ENCODE measurements around the gene ADAMTS17. TPM values are rescaled to one million over a fixed set of nuclear protein-coding genes. Genes with fewer than 3 reads are reported as not detected.

The ADAMTS17 gene
- total and polyA plus RNA-seq, 9 of the 15 experiments (the other 6 are each of a cell fraction or from before 2014, with no cell fraction given): 0.01 to 0.14 (median 0.07) TPM; not detected in 6

DNA sequence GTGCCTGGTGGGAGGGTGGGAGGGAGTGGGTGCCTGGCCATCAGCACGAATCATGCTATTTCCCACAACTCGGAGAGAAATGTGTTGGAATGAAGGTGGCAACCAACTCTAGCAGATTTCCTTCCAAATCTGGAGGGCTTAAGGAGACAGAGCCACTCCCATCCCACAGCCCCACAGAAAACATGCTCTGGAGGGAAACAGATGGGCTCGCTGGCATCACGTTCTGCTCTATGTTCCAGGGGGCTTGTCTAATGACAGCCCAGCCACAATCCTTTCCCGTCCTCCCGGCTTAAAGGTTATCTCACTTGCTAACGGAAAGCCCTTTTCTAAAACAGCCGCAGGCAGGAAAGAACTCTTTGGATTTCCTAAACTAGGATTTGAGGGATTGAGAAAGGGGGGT, 65.3 kb downstream of the ADAMTS17 start:
- Histone ChIP-seq H4K20me1 (replicated peaks; ENCODE audit: control insufficient read depth, insufficient read depth, low read length) (no peaks in the 10 kb centered on the region), H3K4me3 (no peak overlapping the region), H3K4me2 (ENCODE audit: insufficient read depth, low read length) (no peak overlapping the region), H3K9me1 (ENCODE audit: control insufficient read depth, insufficient read depth, low read length) (no peaks in the 10 kb centered on the region), H3K36me3 (ENCODE audit: control insufficient read depth, insufficient read depth, low read length) (no peaks in the 10 kb centered on the region), H3K79me2 (ENCODE audit: control insufficient read depth, insufficient read depth, low read length) (no peaks in the 10 kb centered on the region), H3K27ac (ENCODE audit: extremely low read depth, low read depth, low read length) (no peak overlapping the region), H3K9ac (ENCODE audit: insufficient read depth in 1 of 2, low read depth in 2 of 2, low read length in 2 of 2) (no peak overlapping the region), H2AFZ (ENCODE audit: low read depth, low read length) (no peak overlapping the region), H3K27me3 (ENCODE audit: control insufficient read depth in 2 of 2, insufficient read depth in 2 of 2, low read length in 2 of 2) (peaks cover 0 to 40% of the 10 kb centered on the region in 2 experiments; a peak in 2 of 5 replicates), H3K9me3 (replicated peaks; ENCODE audit: control insufficient read depth, insufficient read depth, low read depth, low read length) (peaks cover 4% of the 10 kb centered on the region; the same call in 1 of the 2 replicates), H3K4me1 (replicated peaks in 1 of 2; ENCODE audit: control insufficient read depth in 2 of 2, insufficient read depth in 2 of 2, low read length in 2 of 2) (no peaks in the 10 kb centered on the region)
- ATAC-seq (no peak), FAIRE-seq (no peak), DNase-seq (ENCODE audit: extremely low read depth in 1 of 4, low spot score in 3 of 4) (no peak)
- intact Hi-C loops (cut with micrococcal nuclease) (no loop called here), in situ Hi-C loops (cut with MboI) (no loop called here)
- CTCF ChIA-PET (ENCODE audit: low intra/inter-chr PET ratio): no interaction called here
- TF ChIP-seq BMI1 (IDR thresholded peaks at IDR 0.05; ENCODE audit: low read length) (no peak), ZNF695 (CRISPR knock-in tag; IDR thresholded peaks at IDR 0.05) (no peak), SMAD3 (CRISPR knock-in tag; conservative IDR thresholded peaks at IDR 0.05) (no peak), ZFPM2 (CRISPR knock-in tag; IDR thresholded peaks at IDR 0.05) (no peak), POLR2G (IDR thresholded peaks at IDR 0.05; ENCODE audit: low read depth, low read length) (no peak), JUN (IDR thresholded peaks at IDR 0.05; ENCODE audit: borderline replicate concordance, low read depth, low read length) (no peak), JUN (CRISPR knock-in tag; IDR thresholded peaks at IDR 0.05; ENCODE audit: borderline replicate concordance) (no peak)
- TF ChIP-seq, protein P1, sequence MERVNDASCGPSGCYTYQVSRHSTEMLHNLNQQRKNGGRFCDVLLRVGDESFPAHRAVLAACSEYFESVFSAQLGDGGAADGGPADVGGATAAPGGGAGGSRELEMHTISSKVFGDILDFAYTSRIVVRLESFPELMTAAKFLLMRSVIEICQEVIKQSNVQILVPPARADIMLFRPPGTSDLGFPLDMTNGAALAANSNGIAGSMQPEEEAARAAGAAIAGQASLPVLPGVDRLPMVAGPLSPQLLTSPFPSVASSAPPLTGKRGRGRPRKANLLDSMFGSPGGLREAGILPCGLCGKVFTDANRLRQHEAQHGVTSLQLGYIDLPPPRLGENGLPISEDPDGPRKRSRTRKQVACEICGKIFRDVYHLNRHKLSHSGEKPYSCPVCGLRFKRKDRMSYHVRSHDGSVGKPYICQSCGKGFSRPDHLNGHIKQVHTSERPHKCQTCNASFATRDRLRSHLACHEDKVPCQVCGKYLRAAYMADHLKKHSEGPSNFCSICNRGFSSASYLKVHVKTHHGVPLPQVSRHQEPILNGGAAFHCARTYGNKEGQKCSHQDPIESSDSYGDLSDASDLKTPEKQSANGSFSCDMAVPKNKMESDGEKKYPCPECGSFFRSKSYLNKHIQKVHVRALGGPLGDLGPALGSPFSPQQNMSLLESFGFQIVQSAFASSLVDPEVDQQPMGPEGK (CRISPR knock-in tag; IDR thresholded peaks at IDR 0.05; ENCODE audit: borderline replicate concordance): no peak
- POLR2A ChIA-PET: no interaction called here
- 1% methylated on average over 7 of the region's 8 CpGs for WGBS (ENCODE audit: insufficient coverage, low coverage, missing lambda C conversion rate)
- BruUV-seq (replicated peaks): no TSS peak
